ENCODE data around the gene ADCY4. TPM values are rescaled to one million over a fixed set of nuclear protein-coding genes. Genes with fewer than 3 reads are reported as not detected.
A peak's percentile ranks its signal among the peaks of the same experiment; 100 is the strongest.

Gene ADCY4
- total RNA-seq, 1 donor from 2014 or later: 74.6 TPM

DNA sequence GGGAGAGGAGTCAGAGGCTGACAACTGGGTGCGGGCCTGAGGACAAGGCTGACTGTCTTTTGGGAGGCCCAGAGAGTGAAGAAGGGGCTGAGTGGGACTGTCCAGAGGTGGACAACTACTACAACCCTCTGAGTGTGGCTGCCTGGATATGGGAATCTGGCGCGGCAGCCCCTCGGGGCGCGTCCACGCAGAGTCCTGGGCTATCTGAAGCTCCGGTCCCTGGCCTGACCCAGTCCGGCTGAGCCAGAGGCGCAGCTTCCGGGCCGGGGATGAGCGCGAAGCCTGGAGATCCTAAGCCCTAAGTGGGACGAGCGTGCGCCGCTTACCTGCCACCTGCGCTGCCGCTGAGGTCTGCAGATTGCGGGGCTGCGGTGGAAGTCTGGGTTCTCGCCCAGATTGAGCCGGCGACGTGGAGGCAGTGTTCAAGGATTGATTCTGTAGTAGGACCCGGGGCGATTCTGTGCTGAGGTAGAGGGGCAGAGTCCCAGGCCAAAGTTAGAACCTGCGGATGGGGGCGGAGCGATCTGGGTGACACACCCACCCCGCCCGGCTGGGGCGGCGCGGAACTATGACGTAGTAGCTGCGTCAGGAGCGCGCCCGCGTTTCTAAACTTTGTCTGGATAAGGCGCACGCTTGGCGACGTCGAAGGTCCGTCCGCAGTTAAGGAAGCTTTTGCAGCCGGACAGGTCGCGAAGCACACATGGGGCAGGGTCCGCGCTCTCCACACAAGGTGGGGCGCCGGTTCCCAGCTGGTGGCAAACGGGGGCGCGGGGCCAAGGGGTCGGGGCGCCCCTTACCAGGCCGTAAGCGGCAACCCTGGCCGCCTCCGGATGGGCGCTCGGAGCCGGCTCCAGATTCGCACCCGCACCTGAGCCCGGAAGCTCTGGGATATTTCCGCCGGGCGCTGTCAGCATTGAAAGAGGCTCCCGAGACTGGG lies 35.3 kb downstream of the ADCY4 start, which contains the start of the genes DHRS1 and NOP9:
Gene DHRS1, minus strand, starts transcription at position 526 of the 937 bp plus-strand sequence. CDS start 674 bp downstream, outside the sequence.
Gene NOP9, plus strand, starts transcription at position 596 of the 937 bp plus-strand sequence. Its CDS starts 105 bp downstream, at position 701.
- Mint-ChIP-seq H3K9me3 (ENCODE audit: unreplicated experiment) (no peaks in the 10 kb centered on the region), H3K4me1 (ENCODE audit: unreplicated experiment) (peaks cover 24% of the 10 kb centered on the region), H3K4me3 (ENCODE audit: unreplicated experiment) (peak within 1 kb of the TSS; percentile 97), H3K27ac (ENCODE audit: unreplicated experiment) (peak within 1 kb of the TSS; percentile 89), H3K36me3 (ENCODE audit: low read depth, unreplicated experiment) (peaks cover 38% of the 10 kb centered on the region), H3K27me3 (ENCODE audit: unreplicated experiment) (peaks cover 14% of the 10 kb centered on the region)
- TF ChIP-seq, protein P1, sequence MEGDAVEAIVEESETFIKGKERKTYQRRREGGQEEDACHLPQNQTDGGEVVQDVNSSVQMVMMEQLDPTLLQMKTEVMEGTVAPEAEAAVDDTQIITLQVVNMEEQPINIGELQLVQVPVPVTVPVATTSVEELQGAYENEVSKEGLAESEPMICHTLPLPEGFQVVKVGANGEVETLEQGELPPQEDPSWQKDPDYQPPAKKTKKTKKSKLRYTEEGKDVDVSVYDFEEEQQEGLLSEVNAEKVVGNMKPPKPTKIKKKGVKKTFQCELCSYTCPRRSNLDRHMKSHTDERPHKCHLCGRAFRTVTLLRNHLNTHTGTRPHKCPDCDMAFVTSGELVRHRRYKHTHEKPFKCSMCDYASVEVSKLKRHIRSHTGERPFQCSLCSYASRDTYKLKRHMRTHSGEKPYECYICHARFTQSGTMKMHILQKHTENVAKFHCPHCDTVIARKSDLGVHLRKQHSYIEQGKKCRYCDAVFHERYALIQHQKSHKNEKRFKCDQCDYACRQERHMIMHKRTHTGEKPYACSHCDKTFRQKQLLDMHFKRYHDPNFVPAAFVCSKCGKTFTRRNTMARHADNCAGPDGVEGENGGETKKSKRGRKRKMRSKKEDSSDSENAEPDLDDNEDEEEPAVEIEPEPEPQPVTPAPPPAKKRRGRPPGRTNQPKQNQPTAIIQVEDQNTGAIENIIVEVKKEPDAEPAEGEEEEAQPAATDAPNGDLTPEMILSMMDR (IDR thresholded peaks at IDR 0.05; ENCODE audit: unreplicated experiment): no peak
- peak; percentile 89 for DNase-seq (ENCODE audit: low spot score)

DNA sequence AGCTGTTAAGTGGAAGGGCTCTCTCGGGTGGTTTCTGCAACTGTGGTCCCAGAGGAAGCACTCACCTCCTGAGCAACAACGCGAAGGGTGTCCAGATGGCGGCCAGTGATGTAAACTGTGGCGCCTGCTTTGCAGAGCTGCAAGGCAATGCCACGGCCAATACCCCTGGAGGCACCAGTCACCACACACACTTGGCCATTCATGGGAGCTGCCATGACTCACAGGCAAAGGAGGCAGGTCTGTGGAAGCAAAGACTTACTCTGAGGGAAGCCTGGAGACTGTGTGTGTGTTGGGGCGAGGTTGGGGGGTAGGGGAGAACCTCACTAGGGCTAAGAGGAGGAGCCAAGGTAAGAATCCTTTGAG lies 36.0 kb downstream of the ADCY4 start:
- TF ChIP-seq, protein P1 (IDR thresholded peaks at IDR 0.05; ENCODE audit: unreplicated experiment): no peak
- peaks cover 24% of the 10 kb centered on the region for H3K4me1 Mint-ChIP-seq (ENCODE audit: unreplicated experiment)

DNA sequence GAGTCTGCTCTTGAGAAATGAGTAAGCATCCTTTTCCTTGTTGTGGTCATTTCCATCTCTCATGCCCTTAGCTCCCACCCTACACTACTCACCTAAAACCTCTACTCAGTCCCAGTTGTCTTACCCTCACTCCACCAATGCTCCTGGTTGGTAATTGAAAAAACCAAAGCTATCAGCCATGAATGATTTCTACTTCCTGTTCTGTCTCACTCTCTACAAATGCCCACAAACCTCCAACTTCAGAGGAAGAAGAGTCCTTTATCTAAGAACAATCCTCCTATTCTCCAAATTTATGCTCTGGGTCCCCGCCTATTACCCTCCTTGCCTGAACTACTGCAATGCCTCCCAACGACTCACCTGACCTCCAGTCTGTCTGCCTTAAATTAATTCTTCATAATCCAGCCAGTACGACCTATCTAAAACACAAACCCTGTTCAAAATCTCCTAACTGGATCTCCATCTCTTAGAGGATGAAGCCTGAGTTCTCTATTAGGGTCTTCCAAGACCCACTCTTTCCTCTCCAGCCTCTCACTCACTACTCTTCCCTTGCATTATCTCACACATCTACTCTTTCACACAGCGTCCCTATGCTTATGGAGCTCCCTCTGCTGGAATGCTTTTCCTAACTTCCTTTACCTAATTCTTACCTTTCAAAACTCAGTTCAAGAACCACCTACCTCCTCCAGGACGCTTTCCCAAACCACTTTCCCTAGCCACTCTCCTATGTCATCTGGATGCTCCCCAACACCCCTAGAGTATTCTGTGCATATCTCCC lies 37.5 kb downstream of the ADCY4 start:
- DNase-seq (ENCODE audit: low spot score): no peak
- no peaks in the 10 kb centered on the region for H3K9me3 Mint-ChIP-seq (ENCODE audit: unreplicated experiment)
- H3K4me3 Mint-ChIP-seq (ENCODE audit: unreplicated experiment): peak overlapping the region; percentile 57
- peaks cover 24% of the 10 kb centered on the region for H3K4me1 Mint-ChIP-seq (ENCODE audit: unreplicated experiment)
- H3K27me3 Mint-ChIP-seq (ENCODE audit: unreplicated experiment): peaks cover 12% of the 10 kb centered on the region
- peak overlapping the region; percentile 33 for H3K27ac Mint-ChIP-seq (ENCODE audit: unreplicated experiment)
- TF ChIP-seq, protein P1 (IDR thresholded peaks at IDR 0.05; ENCODE audit: unreplicated experiment): no peak
- H3K36me3 Mint-ChIP-seq (ENCODE audit: low read depth, unreplicated experiment): peaks cover 23% of the 10 kb centered on the region

More for the DNA sequence above, 36.0 kb downstream of the ADCY4 start:
- H3K36me3 Mint-ChIP-seq (ENCODE audit: low read depth, unreplicated experiment): peaks cover 34% of the 10 kb centered on the region
- H3K27ac Mint-ChIP-seq (ENCODE audit: unreplicated experiment): peak overlapping the region; percentile 89
- DNase-seq (ENCODE audit: low spot score): no peak
- no peaks in the 10 kb centered on the region for H3K9me3 Mint-ChIP-seq (ENCODE audit: unreplicated experiment)
- H3K27me3 Mint-ChIP-seq (ENCODE audit: unreplicated experiment): peaks cover 14% of the 10 kb centered on the region
- H3K4me3 Mint-ChIP-seq (ENCODE audit: unreplicated experiment): peak overlapping the region; percentile 97

DNA sequence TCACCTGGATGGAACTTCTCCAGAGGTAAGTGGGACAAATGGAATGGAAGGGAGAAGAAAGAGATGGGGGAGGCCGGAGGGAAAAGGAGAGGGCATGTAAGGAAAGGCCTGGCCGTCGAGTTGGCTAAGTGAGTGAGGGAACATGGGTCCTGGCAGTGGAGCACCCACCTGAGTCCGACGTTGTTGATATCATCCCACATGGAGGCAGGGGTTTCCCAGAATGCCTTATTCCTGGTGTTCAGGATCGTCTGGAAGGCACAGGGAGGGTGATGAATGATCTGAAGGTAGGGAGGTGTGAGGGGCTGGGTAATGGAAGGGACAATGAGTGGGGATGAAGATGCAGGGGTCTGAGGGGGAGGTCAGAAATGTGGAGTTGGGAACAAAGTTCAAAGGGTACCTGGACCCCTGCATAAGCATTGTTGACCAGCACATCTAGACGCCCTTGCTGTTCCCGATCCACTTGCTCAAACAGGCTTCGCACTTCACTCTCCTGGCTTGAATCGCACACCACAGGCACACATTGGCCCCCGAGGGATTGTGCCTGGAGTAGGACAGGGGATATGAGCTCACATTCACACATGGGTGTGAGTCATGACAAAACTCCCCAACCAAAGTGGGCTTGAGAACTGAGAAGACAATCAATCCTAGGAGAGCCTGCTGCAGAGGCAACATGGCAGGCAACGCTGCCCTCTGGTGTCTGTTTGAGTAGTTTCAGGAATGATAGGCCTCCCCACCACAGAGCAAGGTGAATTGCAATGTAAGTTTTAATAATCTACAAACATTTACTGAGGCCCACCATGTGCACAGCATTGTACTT lies 38.3 kb downstream of the ADCY4 start:
- Mint-ChIP-seq H3K4me3 (ENCODE audit: unreplicated experiment) (peak overlapping the region; percentile 68), H3K36me3 (ENCODE audit: low read depth, unreplicated experiment) (peaks cover 23% of the 10 kb centered on the region), H3K9me3 (ENCODE audit: unreplicated experiment) (no peaks in the 10 kb centered on the region), H3K4me1 (ENCODE audit: unreplicated experiment) (peaks cover 24% of the 10 kb centered on the region), H3K27ac (ENCODE audit: unreplicated experiment) (no peak overlapping the region), H3K27me3 (ENCODE audit: unreplicated experiment) (peaks cover 12% of the 10 kb centered on the region)
- TF ChIP-seq, protein P1 (IDR thresholded peaks at IDR 0.05; ENCODE audit: unreplicated experiment): no peak
- DNase-seq (ENCODE audit: low spot score): peak; percentile 64

All from endothelial cell (in vitro differentiated cells).